ENCODE measurements around the gene CPNE8.

The CPNE8 gene

DNA sequence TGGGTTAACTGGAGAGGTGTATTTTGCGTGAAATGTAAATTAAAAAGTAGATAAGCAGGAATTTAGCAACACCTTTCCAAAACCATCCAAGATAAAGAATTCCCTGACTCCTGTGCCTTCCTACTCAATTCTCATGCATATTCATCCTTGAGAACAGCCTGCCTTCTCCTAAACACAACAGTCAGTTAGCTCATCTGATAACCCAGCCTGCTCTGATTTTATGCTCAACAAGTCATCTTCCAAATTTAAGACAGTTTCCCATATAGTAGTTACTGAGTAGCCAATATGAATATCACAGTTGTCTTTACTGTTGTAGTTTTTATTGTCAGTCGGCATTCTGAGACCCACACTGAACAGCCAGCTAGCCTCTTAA, 27.1 kb downstream of the CPNE8 start:
- no peak for DNase-seq (ENCODE audit: low spot score)
- in situ Hi-C loops (cut with MboI; ENCODE audit: low pct_unique_long_range_greater_than_20kb, low sequenced_read_pairs, unreplicated experiment): no loop called here
- TF ChIP-seq, protein P1, sequence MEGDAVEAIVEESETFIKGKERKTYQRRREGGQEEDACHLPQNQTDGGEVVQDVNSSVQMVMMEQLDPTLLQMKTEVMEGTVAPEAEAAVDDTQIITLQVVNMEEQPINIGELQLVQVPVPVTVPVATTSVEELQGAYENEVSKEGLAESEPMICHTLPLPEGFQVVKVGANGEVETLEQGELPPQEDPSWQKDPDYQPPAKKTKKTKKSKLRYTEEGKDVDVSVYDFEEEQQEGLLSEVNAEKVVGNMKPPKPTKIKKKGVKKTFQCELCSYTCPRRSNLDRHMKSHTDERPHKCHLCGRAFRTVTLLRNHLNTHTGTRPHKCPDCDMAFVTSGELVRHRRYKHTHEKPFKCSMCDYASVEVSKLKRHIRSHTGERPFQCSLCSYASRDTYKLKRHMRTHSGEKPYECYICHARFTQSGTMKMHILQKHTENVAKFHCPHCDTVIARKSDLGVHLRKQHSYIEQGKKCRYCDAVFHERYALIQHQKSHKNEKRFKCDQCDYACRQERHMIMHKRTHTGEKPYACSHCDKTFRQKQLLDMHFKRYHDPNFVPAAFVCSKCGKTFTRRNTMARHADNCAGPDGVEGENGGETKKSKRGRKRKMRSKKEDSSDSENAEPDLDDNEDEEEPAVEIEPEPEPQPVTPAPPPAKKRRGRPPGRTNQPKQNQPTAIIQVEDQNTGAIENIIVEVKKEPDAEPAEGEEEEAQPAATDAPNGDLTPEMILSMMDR (IDR thresholded peaks at IDR 0.05; ENCODE audit: extremely low read depth, insufficient read depth, missing control alignments): no peak

DNA sequence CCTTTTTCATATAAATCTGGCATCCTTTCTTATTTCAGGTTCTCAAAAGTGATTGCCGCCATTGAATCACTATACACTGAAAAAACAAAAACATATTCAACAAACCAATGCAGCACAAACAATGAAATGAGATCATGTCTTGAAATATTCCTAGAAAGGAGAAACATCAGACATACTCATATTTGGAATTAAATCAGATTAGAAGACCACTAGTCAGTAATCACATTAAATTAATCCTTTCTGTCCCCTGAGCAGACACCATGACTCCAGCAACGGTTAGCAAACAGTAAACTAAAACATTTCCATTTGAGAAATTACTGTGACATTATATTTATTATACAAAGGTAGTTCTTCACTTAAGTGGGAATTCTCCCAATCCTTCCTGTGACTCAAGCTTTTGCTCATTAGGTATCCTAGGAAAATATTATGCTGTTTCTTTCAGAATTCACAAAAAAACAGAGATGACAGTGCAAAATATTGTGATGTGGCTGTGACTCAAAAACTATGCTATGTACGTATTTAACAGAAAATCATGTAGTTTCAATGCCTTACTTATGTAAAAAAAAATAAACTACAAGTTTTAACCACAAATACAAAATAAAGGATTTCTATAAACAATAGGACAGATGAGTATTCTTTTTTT, 29.7 kb downstream of the CPNE8 start:
- in situ Hi-C loops (cut with MboI; ENCODE audit: low pct_unique_long_range_greater_than_20kb, low sequenced_read_pairs, unreplicated experiment): no loop called here
- DNase-seq (ENCODE audit: low spot score): no peak
- TF ChIP-seq, protein P1 (IDR thresholded peaks at IDR 0.05; ENCODE audit: extremely low read depth, insufficient read depth, missing control alignments): no peak

DNA sequence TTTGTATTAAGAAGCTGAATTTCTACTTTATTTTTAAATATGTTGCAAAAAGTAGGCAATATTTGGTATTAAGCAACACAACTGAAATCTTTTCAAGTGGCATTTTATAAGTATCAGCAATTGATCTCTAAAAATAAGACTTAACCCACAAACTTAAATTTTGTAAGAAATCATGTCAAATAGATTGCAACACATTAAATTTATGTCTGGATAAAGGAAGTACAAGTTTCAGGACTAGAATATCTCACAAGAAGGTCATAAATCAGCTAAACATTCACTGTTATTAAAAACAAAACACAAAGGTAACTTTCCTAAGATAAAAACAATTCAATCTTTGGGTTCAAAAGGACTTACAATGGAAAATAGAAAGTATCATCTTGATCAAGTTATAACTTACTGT, 32.8 kb downstream of the CPNE8 start:
- in situ Hi-C loops (cut with MboI; ENCODE audit: low pct_unique_long_range_greater_than_20kb, low sequenced_read_pairs, unreplicated experiment): no loop called here
- no peak for DNase-seq (ENCODE audit: low spot score)
- TF ChIP-seq, protein P1 (IDR thresholded peaks at IDR 0.05; ENCODE audit: extremely low read depth, insufficient read depth, missing control alignments): no peak

DNA sequence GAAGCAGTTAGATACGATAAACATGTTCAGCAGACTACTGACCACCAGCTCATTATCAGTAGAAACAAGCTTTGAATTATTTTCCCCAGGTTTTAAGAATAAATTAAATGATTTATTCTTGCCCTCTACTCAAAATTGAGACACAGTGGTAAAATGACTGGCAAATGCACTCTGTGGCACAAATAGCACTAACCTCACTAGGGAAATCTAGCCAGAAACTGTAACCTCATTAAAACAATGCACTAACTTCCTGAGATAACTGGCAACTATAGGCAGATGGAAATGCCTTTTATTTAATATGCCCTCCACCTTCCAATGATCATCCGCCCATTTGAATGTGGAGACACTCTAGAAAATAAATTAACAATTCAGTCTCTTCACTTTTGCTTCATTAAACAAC, 33.2 kb downstream of the CPNE8 start:
- DNase-seq (ENCODE audit: low spot score): no peak
- TF ChIP-seq, protein P1 (IDR thresholded peaks at IDR 0.05; ENCODE audit: extremely low read depth, insufficient read depth, missing control alignments): no peak
- in situ Hi-C loops (cut with MboI; ENCODE audit: low pct_unique_long_range_greater_than_20kb, low sequenced_read_pairs, unreplicated experiment): no loop called here

DNA sequence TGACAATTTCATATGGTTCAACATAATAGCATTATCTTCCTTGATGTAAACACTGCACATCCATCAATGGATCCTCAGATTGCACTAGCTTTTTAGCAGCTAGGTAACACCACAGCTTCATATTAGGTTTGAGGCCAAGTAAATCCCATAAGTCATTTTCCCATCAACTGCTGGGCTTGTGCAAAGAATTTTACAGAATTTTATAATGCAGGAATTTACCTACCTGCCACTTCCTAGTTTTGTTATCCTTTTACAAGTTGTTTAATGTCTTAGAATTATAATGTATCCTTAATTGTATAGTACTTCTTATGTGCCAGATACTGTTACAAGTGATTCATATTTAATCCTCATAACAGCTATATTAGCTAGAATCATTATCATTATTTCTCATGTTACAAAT, 36.4 kb downstream of the CPNE8 start:
- DNase-seq (ENCODE audit: low spot score): no peak
- TF ChIP-seq, protein P1 (IDR thresholded peaks at IDR 0.05; ENCODE audit: extremely low read depth, insufficient read depth, missing control alignments): no peak
- in situ Hi-C loops (cut with MboI; ENCODE audit: low pct_unique_long_range_greater_than_20kb, low sequenced_read_pairs, unreplicated experiment): no loop called here

DNA sequence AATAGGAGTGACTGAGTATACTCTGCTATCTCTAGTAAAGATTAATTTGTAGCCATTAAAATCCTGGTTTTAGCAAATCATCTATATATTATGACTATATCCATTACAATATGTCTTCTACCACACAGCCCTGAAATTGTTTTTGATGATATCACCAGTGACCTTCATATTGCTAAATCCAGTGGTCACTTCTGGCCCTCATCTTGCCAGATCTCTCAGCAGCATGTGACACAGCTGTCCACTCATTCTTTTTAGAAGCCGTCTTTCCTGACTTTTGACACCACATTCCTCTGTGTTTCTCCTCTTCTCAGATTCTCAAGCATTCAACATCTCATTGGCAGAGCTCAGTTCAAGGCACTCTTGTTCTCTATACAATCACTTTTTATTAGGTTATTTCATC, 54.9 kb downstream of the CPNE8 start:
- TF ChIP-seq, protein P1 (IDR thresholded peaks at IDR 0.05; ENCODE audit: extremely low read depth, insufficient read depth, missing control alignments): no peak
- DNase-seq (ENCODE audit: low spot score): no peak
- in situ Hi-C loops (cut with MboI; ENCODE audit: low pct_unique_long_range_greater_than_20kb, low sequenced_read_pairs, unreplicated experiment): no loop called here

DNA sequence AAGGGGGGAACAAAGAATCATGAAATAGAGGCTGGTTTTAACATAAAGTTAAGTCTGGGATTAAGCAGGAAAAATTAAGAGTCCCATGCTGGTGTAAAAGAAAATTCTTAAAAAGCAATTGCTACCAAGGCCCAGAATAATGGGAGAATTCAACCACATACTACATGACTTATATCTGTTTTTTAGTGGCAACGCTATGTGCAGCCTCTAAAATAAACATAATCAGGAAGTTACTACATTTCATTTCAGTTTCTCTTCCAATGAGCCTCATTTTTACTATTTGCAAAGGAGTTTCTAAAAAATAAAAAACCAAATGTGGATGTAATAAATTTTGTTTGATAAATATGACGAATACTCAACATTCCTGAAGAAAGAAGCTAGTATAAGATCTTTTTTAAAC, 58.1 kb downstream of the CPNE8 start:
- in situ Hi-C loops (cut with MboI; ENCODE audit: low pct_unique_long_range_greater_than_20kb, low sequenced_read_pairs, unreplicated experiment): no loop called here
- TF ChIP-seq, protein P1 (IDR thresholded peaks at IDR 0.05; ENCODE audit: extremely low read depth, insufficient read depth, missing control alignments): no peak
- no peak for DNase-seq (ENCODE audit: low spot score)

Measured in GM13977 (cell line).